ENCODE data around the gene RANBP3. TPM values are rescaled to one million over a fixed set of nuclear protein-coding genes. Genes with fewer than 3 reads are reported as not detected.

RANBP3 gene
- total RNA-seq, 1 donor from 2014 or later = 25.0 TPM

DNA sequence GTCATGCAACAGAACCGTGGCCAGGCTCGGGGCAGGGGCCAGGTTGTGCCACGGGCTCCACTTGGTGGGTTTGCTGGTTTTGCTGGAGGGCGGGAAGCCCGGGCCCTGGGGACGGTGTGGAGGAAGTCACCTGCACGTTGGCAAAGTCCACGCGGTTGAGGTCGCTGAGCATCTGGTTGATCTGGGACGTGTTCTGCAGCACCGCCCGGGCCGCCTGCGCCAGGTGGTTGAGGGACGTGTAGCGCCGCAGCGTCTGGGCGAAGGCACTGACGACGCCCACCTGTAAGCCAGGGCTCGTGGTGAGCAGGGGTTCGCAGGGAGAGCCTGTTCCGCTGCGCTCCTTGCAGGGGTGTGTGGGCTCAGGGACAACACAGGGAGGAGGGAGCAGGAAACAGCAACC lies 24.7 kb upstream of the RANBP3 start:
- TF ChIP-seq, protein P1, sequence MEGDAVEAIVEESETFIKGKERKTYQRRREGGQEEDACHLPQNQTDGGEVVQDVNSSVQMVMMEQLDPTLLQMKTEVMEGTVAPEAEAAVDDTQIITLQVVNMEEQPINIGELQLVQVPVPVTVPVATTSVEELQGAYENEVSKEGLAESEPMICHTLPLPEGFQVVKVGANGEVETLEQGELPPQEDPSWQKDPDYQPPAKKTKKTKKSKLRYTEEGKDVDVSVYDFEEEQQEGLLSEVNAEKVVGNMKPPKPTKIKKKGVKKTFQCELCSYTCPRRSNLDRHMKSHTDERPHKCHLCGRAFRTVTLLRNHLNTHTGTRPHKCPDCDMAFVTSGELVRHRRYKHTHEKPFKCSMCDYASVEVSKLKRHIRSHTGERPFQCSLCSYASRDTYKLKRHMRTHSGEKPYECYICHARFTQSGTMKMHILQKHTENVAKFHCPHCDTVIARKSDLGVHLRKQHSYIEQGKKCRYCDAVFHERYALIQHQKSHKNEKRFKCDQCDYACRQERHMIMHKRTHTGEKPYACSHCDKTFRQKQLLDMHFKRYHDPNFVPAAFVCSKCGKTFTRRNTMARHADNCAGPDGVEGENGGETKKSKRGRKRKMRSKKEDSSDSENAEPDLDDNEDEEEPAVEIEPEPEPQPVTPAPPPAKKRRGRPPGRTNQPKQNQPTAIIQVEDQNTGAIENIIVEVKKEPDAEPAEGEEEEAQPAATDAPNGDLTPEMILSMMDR (IDR thresholded peaks at IDR 0.05; ENCODE audit: insufficient read depth, low read length, severe bottlenecking) = no peak
- no peak for DNase-seq (ENCODE audit: low read depth)
- peaks cover 11% of the 10 kb centered on the region for H3K36me3 ChIP-seq (ENCODE audit: control insufficient read depth, insufficient read depth, low read length)
- H3K27me3 ChIP-seq (ENCODE audit: control insufficient read depth, insufficient read depth, low read length) = no peaks in the 10 kb centered on the region
- H3K4me3 ChIP-seq (ENCODE audit: low read depth, low read length) = no peak overlapping the region
- no peak for FAIRE-seq

DNA sequence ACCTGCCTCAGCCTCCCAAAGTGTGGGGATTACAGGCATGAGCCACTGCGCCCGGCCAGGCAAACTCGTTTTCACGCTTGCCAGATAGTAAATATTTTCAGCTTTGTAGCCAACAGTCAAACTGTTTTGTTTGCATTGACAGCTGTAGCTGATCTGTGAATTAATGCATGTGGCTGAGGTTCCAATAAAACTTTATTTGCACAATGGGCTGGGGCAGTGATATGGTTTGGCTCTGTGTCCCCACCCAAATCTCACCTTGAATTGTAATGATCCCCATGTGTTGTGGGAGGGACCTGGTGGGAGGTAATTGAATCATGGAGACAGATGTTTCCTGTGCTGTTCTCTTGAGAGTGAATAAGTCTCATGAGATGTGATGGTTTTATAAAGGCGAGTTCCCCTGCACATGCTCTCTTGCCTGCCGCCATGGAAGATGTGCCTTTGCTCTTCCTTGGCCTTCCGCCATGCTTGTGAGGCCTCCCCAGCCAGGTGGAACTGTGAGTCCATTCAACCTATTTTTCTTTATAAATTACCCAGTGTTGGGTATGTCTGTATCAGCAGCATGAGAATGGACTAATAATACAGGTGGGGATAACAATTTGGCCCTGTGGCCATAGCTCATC lies 22.4 kb upstream of the RANBP3 start:
- Histone ChIP-seq H3K4me3 (ENCODE audit: low read depth, low read length) (no peak overlapping the region), H3K36me3 (ENCODE audit: control insufficient read depth, insufficient read depth, low read length) (peaks cover 12% of the 10 kb centered on the region), H3K27me3 (ENCODE audit: control insufficient read depth, insufficient read depth, low read length) (no peaks in the 10 kb centered on the region)
- TF ChIP-seq, protein P1 (IDR thresholded peaks at IDR 0.05; ENCODE audit: insufficient read depth, low read length, severe bottlenecking) = no peak
- DNase-seq (ENCODE audit: low read depth) (no peak), FAIRE-seq (no peak)

DNA sequence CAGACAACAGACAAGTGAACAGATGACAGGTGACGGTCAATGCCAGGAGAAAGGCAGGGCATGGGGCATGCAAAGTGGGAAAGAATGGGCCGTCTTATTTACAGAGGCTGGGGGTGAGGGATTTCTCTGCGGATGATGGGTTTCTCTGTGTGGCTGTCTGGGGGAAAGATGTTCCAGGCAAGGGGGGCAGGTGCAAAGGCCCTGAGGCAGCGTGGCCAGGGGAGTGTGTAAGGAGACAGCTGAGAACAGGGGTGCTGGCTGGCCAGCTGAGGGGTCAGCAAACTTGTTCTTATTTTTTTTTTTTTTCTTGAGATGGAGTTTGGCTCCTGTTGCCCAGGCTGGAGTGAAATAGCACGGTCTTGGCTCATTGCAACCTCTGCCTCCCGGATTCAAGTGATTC lies 21.8 kb upstream of the RANBP3 start:
- no peak overlapping the region for H3K4me3 ChIP-seq (ENCODE audit: low read depth, low read length)
- DNase-seq (ENCODE audit: low read depth) (no peak), FAIRE-seq (no peak)
- TF ChIP-seq, protein P1 (IDR thresholded peaks at IDR 0.05; ENCODE audit: insufficient read depth, low read length, severe bottlenecking) = no peak
- no peaks in the 10 kb centered on the region for H3K27me3 ChIP-seq (ENCODE audit: control insufficient read depth, insufficient read depth, low read length)
- peaks cover 12% of the 10 kb centered on the region for H3K36me3 ChIP-seq (ENCODE audit: control insufficient read depth, insufficient read depth, low read length)

DNA sequence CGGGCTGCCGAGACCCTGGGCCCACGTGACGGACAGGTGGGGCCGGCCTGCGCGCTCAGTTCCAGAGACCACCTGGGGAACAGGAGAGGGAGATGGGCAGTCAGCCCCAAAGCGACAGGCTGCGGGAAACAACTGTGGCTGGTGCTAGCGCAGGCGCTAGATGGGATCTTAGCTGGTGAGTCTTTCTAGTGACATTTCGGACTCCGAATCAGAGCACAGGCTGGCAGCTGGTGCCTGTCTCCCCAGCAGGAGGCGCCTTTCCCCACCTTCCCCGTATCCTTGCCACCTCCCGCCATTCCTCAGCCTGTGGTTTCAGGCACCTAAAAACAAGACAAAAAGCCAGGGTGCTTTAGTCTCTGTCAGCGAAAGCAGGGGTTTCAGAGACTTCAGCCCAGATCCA lies 19.4 kb upstream of the RANBP3 start:
- FAIRE-seq (no peak), DNase-seq (ENCODE audit: low read depth) (no peak)
- no peaks in the 10 kb centered on the region for H3K27me3 ChIP-seq (ENCODE audit: control insufficient read depth, insufficient read depth, low read length)
- H3K36me3 ChIP-seq (ENCODE audit: control insufficient read depth, insufficient read depth, low read length) = peaks cover 8% of the 10 kb centered on the region
- H3K4me3 ChIP-seq (ENCODE audit: low read depth, low read length) = no peak overlapping the region
- TF ChIP-seq, protein P1 (IDR thresholded peaks at IDR 0.05; ENCODE audit: insufficient read depth, low read length, severe bottlenecking) = no peak

DNA sequence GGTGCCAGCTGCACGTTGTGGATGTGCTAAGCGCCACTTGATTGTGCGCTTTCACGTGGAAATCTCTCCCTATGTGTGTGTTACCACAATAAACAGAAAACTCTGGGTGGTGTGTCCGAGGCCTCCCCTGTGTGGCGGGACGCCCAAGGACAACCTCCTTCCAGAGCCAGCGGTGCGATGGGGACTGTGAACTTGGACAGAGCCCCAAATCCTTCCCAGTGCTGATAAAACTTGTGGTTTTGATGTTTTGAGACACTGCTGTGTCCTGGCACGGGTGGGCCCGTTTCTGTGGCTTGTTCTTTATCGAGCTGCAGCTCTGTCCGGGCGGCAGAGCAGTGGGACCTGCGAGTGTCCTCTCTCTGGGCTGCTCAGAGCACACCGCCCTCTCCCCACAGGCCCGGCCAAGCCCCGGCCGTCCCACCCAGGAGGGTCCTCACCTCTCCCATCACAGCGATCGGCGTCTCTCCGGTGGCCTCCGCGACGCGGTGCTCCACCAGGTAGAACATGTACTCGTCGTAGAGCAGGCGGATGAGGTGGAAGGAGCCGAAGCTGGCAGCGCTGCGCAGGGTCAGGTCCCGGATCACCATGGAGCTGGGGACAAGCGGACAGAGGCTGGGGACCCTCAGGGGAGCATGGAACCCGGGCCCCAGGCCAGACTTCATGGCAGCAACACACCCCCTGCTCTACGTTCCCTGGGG lies 18.8 kb upstream of the RANBP3 start:
- H3K27me3 ChIP-seq (ENCODE audit: control insufficient read depth, insufficient read depth, low read length) = no peaks in the 10 kb centered on the region
- peaks cover 6% of the 10 kb centered on the region for H3K36me3 ChIP-seq (ENCODE audit: control insufficient read depth, insufficient read depth, low read length)
- DNase-seq (ENCODE audit: low read depth) (no peak), FAIRE-seq (peak; percentile 64)
- TF ChIP-seq, protein P1 (IDR thresholded peaks at IDR 0.05; ENCODE audit: insufficient read depth, low read length, severe bottlenecking) = no peak
- no peak overlapping the region for H3K4me3 ChIP-seq (ENCODE audit: low read depth, low read length)
